NCI-H2081 (cell line): ENCODE results near the gene FOXC1.

Source experiments
- DNase-seq, 2 experiments: peaks; one replicate each; lab custom pipeline; 2025; lab: John Stamatoyannopoulos, UW

Gene FOXC1

GRCh38 chr6:1623769-1624057, 14.0 kb downstream of the FOXC1 start:
- no peak for DNase-seq

- DNase-seq, result no peak
Observed at GRCh38 chr6:1624058-1624850, 14.5 kb downstream of the FOXC1 start.

GRCh38 chr6:1624851-1625781, 15.4 kb downstream of the FOXC1 start:
- DNase-seq, result no peak

GRCh38 chr6:1625794-1626435, 16.2 kb downstream of the FOXC1 start:
- DNase-seq, result no peak

- DNase-seq, result no peak
Observed at GRCh38 chr6:1626481-1626880, 16.8 kb downstream of the FOXC1 start.

GRCh38 chr6:1627827-1628560, 18.3 kb downstream of the FOXC1 start:
- no peak for DNase-seq

- DNase-seq, result no peak
Observed at GRCh38 chr6:1629316-1629715, 19.6 kb downstream of the FOXC1 start.

- no peak for DNase-seq
Observed at GRCh38 chr6:1630212-1630770, 20.6 kb downstream of the FOXC1 start.

- no peak for DNase-seq
Observed at GRCh38 chr6:1630771-1631217, 21.1 kb downstream of the FOXC1 start.

GRCh38 chr6:1631251-1631650, 21.5 kb downstream of the FOXC1 start:
- no peak for DNase-seq

- no peak for DNase-seq
Observed at GRCh38 chr6:1633366-1634021, 23.8 kb downstream of the FOXC1 start.

- DNase-seq, result no peak
Observed at GRCh38 chr6:1634081-1634480, 24.4 kb downstream of the FOXC1 start.

GRCh38 chr6:1635305-1636010, 25.7 kb downstream of the FOXC1 start:
- no peak for DNase-seq

GRCh38 chr6:1636272-1636825, 26.6 kb downstream of the FOXC1 start:
- no peak for DNase-seq

- peak in 1 of 2 experiments; percentile 23 for DNase-seq
Observed at GRCh38 chr6:1636971-1637871, 27.5 kb downstream of the FOXC1 start.

- no peak for DNase-seq
Observed at GRCh38 chr6:1639430-1639829, 29.7 kb downstream of the FOXC1 start.

- DNase-seq, result no peak
Observed at GRCh38 chr6:1640476-1640875, 30.8 kb downstream of the FOXC1 start.

GRCh38 chr6:1641343-1641885, 31.7 kb downstream of the FOXC1 start:
- no peak for DNase-seq

GRCh38 chr6:1643111-1643510, 33.4 kb downstream of the FOXC1 start:
- DNase-seq, result no peak
